SJSA1 (cell line): ENCODE measurements around the gene SLC36A1. TPM values are rescaled to one million over a fixed set of nuclear protein-coding genes. Genes with fewer than 3 reads are reported as not detected.

Source experiments
- DNase-seq, 2 experiments: peaks; one replicate each; pipeline ENCODE4 v3.0.0-alpha.2; 2015 to 2020; ENCODE audit warnings: low spot score in 2 of 2, low read depth in 1 of 2
- H3K27ac ChIP-seq: fragments of 250-450 bp; sonication (Bioruptor Pico); 2 replicates; pipeline ENCODE4 v1.5.1; 2020; ENCODE audit warnings: mild to moderate bottlenecking, moderate library complexity
- H3K27me3 ChIP-seq: fragments of 250-450 bp; sonication (Bioruptor Pico); replicated peaks from 2 replicates; pipeline ENCODE4 v1.5.1; 2020; ENCODE audit warnings: mild to moderate bottlenecking, moderate library complexity
- H3K36me3 ChIP-seq: fragments of 250-450 bp; sonication (Bioruptor Pico); 2 replicates; pipeline ENCODE4 v1.5.1; 2020; ENCODE audit warnings: mild to moderate bottlenecking
- H3K4me1 ChIP-seq: fragments of 250-450 bp; sonication (Bioruptor Pico); replicated peaks from 2 replicates; pipeline ENCODE4 v1.6.1; 2021; ENCODE audit warnings: mild to moderate bottlenecking
- H3K4me3 ChIP-seq: fragments of 250-450 bp; sonication (Bioruptor Pico); 2 replicates; pipeline ENCODE4 v1.5.1; 2020; ENCODE audit warnings: mild to moderate bottlenecking
- H3K9me3 ChIP-seq: fragments of 250-450 bp; sonication (Bioruptor Pico); replicated peaks from 2 replicates; pipeline ENCODE4 v1.5.1; 2020; ENCODE audit warnings: mild to moderate bottlenecking
- total RNA-seq: library from RNA; depleted of rRNA; stranded (reverse); fragments of >200 nt; shearing (Covaris generic); gene quantifications from 2 replicates; pipeline ENCODE4 v1.2.3, GENCODE V29; 2014

SLC36A1 gene
- total RNA-seq, 1 experiment from 2014 or later = 20.8 TPM

- Histone ChIP-seq H3K4me3 (no peak overlapping the region), H3K4me1 (no peaks in the 10 kb centered on the region), H3K27me3 (no peaks in the 10 kb centered on the region), H3K27ac (no peak overlapping the region), H3K9me3 (no peaks in the 10 kb centered on the region), H3K36me3 (peaks cover 24% of the 10 kb centered on the region)
- DNase-seq = no peak
Observed at GRCh38 chr5:151461312-151461711, 13.9 kb downstream of the SLC36A1 start.

- no peaks in the 10 kb centered on the region for H3K27me3 ChIP-seq
Observed at GRCh38 chr5:151463137-151464029, 16.0 kb downstream of the SLC36A1 start.

GRCh38 chr5:151464101-151464500 is 16.7 kb downstream of the SLC36A1 start:
- Histone ChIP-seq H3K9me3 (no peaks in the 10 kb centered on the region), H3K4me1 (no peaks in the 10 kb centered on the region), H3K36me3 (peaks cover 40% of the 10 kb centered on the region), H3K27ac (no peak overlapping the region), H3K27me3 (no peaks in the 10 kb centered on the region), H3K4me3 (no peak overlapping the region)
- no peak for DNase-seq

More at GRCh38 chr5:151463137-151464029, 16.0 kb downstream of the SLC36A1 start:
- no peaks in the 10 kb centered on the region for H3K4me1 ChIP-seq
- no peak overlapping the region for H3K4me3 ChIP-seq
- H3K9me3 ChIP-seq = no peaks in the 10 kb centered on the region
- peaks cover 37% of the 10 kb centered on the region for H3K36me3 ChIP-seq
- no peak overlapping the region for H3K27ac ChIP-seq
- no peak for DNase-seq

- Histone ChIP-seq H3K36me3 (peaks cover 46% of the 10 kb centered on the region), H3K4me3 (no peak overlapping the region), H3K27ac (no peak overlapping the region), H3K27me3 (no peaks in the 10 kb centered on the region), H3K4me1 (no peaks in the 10 kb centered on the region), H3K9me3 (no peaks in the 10 kb centered on the region)
- no peak for DNase-seq
Observed at GRCh38 chr5:151465476-151465875, 18.1 kb downstream of the SLC36A1 start.

GRCh38 chr5:151467576-151467975 is 20.2 kb downstream of the SLC36A1 start:
- Histone ChIP-seq H3K4me1 (no peaks in the 10 kb centered on the region), H3K27ac (no peak overlapping the region), H3K27me3 (no peaks in the 10 kb centered on the region), H3K36me3 (peaks cover 46% of the 10 kb centered on the region), H3K4me3 (no peak overlapping the region), H3K9me3 (no peaks in the 10 kb centered on the region)
- DNase-seq = no peak

GRCh38 chr5:151469386-151469785 is 22.0 kb downstream of the SLC36A1 start:
- H3K27ac ChIP-seq = no peak overlapping the region
- no peak for DNase-seq

GRCh38 chr5:151469992-151470391 is 22.6 kb downstream of the SLC36A1 start:
- no peak overlapping the region for H3K27ac ChIP-seq
- no peaks in the 10 kb centered on the region for H3K9me3 ChIP-seq
- H3K27me3 ChIP-seq = no peaks in the 10 kb centered on the region
- H3K4me3 ChIP-seq = no peak overlapping the region
- no peaks in the 10 kb centered on the region for H3K4me1 ChIP-seq
- H3K36me3 ChIP-seq = peaks cover 35% of the 10 kb centered on the region
- no peak for DNase-seq

More at GRCh38 chr5:151469386-151469785, 22.0 kb downstream of the SLC36A1 start:
- no peaks in the 10 kb centered on the region for H3K4me1 ChIP-seq
- no peak overlapping the region for H3K4me3 ChIP-seq
- no peaks in the 10 kb centered on the region for H3K9me3 ChIP-seq
- H3K27me3 ChIP-seq = no peaks in the 10 kb centered on the region
- peaks cover 40% of the 10 kb centered on the region for H3K36me3 ChIP-seq

- no peak overlapping the region for H3K4me3 ChIP-seq
- DNase-seq = no peak
- no peaks in the 10 kb centered on the region for H3K4me1 ChIP-seq
- H3K27me3 ChIP-seq = no peaks in the 10 kb centered on the region
- no peaks in the 10 kb centered on the region for H3K9me3 ChIP-seq
- H3K27ac ChIP-seq = no peak overlapping the region
- H3K36me3 ChIP-seq = peaks cover 30% of the 10 kb centered on the region
Observed at GRCh38 chr5:151470439-151470838, 23.0 kb downstream of the SLC36A1 start.

GRCh38 chr5:151471276-151471675 is 23.9 kb downstream of the SLC36A1 start:
- no peak for DNase-seq
- H3K27ac ChIP-seq = no peak overlapping the region
- H3K36me3 ChIP-seq = peaks cover 28% of the 10 kb centered on the region
- H3K4me3 ChIP-seq = no peak overlapping the region
- no peaks in the 10 kb centered on the region for H3K9me3 ChIP-seq
- H3K4me1 ChIP-seq = no peaks in the 10 kb centered on the region
- H3K27me3 ChIP-seq = no peaks in the 10 kb centered on the region

GRCh38 chr5:151474799-151475198 is 27.4 kb downstream of the SLC36A1 start:
- DNase-seq = no peak
- peaks cover 24% of the 10 kb centered on the region for H3K36me3 ChIP-seq
- H3K4me3 ChIP-seq = no peak overlapping the region
- no peaks in the 10 kb centered on the region for H3K27me3 ChIP-seq
- no peaks in the 10 kb centered on the region for H3K9me3 ChIP-seq
- no peak overlapping the region for H3K27ac ChIP-seq
- no peaks in the 10 kb centered on the region for H3K4me1 ChIP-seq

GRCh38 chr5:151475388-151475787 is 28.0 kb downstream of the SLC36A1 start:
- H3K9me3 ChIP-seq = no peaks in the 10 kb centered on the region
- no peaks in the 10 kb centered on the region for H3K4me1 ChIP-seq
- H3K27me3 ChIP-seq = no peaks in the 10 kb centered on the region
- no peak for DNase-seq
- no peak overlapping the region for H3K4me3 ChIP-seq
- H3K36me3 ChIP-seq = peaks cover 22% of the 10 kb centered on the region
- no peak overlapping the region for H3K27ac ChIP-seq

GRCh38 chr5:151476016-151476415 is 28.6 kb downstream of the SLC36A1 start:
- peaks cover 27% of the 10 kb centered on the region for H3K36me3 ChIP-seq
- H3K27ac ChIP-seq = no peak overlapping the region
- no peak overlapping the region for H3K4me3 ChIP-seq
- H3K4me1 ChIP-seq = no peaks in the 10 kb centered on the region
- no peaks in the 10 kb centered on the region for H3K9me3 ChIP-seq
- no peak for DNase-seq
- H3K27me3 ChIP-seq = no peaks in the 10 kb centered on the region

GRCh38 chr5:151477101-151477500 is 29.7 kb downstream of the SLC36A1 start:
- Histone ChIP-seq H3K27me3 (no peaks in the 10 kb centered on the region), H3K9me3 (no peaks in the 10 kb centered on the region), H3K36me3 (peaks cover 35% of the 10 kb centered on the region), H3K4me1 (no peaks in the 10 kb centered on the region), H3K27ac (no peak overlapping the region), H3K4me3 (no peak overlapping the region)
- no peak for DNase-seq

- Histone ChIP-seq H3K27me3 (no peaks in the 10 kb centered on the region), H3K4me3 (no peak overlapping the region), H3K36me3 (peaks cover 46% of the 10 kb centered on the region), H3K4me1 (no peaks in the 10 kb centered on the region), H3K9me3 (no peaks in the 10 kb centered on the region), H3K27ac (no peak overlapping the region)
- no peak for DNase-seq
Observed at GRCh38 chr5:151480384-151481293, 33.2 kb downstream of the SLC36A1 start.
